Measurements from ENCODE around the gene COPG2.
"Not testable (repeated sequence)": the region's sequence is repeated elsewhere in the genome, so short reads cannot be mapped to it uniquely, and the experiment has no call there.

Gene COPG2, protein sequence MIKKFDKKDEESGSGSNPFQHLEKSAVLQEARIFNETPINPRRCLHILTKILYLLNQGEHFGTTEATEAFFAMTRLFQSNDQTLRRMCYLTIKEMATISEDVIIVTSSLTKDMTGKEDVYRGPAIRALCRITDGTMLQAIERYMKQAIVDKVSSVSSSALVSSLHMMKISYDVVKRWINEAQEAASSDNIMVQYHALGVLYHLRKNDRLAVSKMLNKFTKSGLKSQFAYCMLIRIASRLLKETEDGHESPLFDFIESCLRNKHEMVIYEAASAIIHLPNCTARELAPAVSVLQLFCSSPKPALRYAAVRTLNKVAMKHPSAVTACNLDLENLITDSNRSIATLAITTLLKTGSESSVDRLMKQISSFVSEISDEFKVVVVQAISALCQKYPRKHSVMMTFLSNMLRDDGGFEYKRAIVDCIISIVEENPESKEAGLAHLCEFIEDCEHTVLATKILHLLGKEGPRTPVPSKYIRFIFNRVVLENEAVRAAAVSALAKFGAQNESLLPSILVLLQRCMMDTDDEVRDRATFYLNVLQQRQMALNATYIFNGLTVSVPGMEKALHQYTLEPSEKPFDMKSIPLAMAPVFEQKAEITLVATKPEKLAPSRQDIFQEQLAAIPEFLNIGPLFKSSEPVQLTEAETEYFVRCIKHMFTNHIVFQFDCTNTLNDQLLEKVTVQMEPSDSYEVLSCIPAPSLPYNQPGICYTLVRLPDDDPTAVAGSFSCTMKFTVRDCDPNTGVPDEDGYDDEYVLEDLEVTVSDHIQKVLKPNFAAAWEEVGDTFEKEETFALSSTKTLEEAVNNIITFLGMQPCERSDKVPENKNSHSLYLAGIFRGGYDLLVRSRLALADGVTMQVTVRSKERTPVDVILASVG

GRCh38 chr7:130668258-130669084, at the start of gene COPG2:
Gene COPG2 (minus strand): TSS chr7:130668748. CDS start chr7:130668668, 80 bp downstream.
- DNase-seq: peak; percentile 86 to 91

GRCh38 chr7:130712416-130712815, 43.9 kb upstream of the COPG2 start:
- no peak for DNase-seq

- no peak for DNase-seq
These were observed 40.2 kb upstream of the COPG2 start for GRCh38 chr7:130708766-130709165.

DNA sequence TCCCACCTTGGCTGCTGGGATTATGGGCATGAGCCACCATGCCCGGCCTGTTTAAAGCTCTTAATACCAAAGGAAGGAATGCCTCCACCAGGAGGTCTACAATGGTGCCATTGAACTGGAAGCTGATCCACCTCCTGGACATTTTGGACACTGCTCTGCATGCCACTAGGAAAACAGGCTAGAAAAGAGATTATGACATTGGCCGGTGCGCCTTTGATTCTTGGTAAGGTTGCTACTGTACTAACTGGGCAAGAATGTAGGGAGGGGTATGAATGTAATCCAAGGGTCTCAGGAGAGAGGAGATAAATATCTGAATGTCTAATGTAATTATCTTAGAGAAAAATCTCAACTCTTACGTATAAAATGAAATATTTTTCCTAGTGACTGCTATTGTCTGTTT, 39.5 kb upstream of the COPG2 start:
- no peak for DNase-seq

DNA sequence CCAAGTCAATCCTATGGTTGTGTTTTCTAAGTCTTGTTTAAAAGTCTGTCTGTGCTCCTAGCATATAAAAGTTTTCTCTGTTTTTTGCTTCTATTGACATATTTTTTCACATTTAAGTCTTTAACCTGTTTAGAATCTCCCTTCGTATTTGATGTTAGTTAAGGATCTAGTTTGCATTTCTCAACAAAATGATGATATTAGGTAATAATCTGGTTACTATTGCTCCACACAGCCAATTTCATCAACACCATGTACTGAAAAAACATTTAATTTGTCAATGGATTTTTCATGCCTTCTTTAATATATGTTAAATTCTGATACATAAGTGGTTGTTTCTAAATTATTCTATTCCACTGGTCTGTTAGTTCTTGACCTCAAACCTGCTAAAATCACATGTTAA, 35.3 kb upstream of the COPG2 start:
- DNase-seq: no peak

DNA sequence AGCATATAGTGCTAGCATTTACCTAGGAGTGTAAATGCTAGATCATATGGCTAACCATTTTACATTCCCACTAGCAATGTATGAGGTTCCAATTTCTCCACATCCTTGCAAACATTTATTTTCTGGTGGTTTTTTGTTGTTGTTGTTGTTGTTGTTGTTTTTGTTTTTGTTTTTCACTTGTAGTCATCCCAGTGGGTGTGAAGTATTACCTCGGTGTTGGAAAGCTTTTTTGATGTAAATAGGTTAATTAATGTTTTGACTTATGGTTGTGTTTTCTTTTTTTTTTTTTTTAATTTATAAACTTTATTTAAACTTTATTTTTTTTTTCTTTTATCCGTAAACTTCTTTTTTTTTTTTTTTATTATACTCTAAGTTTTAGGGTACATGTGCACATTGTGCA, 33.1 kb upstream of the COPG2 start:
- DNase-seq: no peak

- no peak for DNase-seq
These were observed 32.2 kb upstream of the COPG2 start for GRCh38 chr7:130700760-130701159.

GRCh38 chr7:130699686-130700085, 31.1 kb upstream of the COPG2 start:
- DNase-seq: no peak

DNA sequence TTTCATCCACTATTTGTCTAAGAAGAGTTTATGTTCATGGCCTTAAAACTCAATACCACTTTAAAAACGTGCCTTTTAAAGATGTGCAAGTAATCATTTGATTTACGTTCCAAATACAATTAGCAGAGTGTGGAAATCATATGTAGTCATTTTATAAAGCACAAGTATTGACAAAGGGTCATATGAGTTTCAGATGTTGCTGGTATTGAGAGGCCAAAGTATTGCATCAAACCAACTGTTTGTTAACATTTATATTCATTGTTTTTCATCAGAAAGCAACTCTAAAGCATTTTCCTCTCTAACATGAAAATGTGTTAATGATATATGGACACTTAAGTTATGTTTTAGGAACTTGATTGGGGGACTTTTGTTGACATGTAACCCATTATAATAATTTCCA, 29.3 kb upstream of the COPG2 start:
- no peak for DNase-seq

GRCh38 chr7:130695840-130696239, 27.3 kb upstream of the COPG2 start:
- DNase-seq: no peak

- not testable (repeated sequence) for DNase-seq
These were observed 23.8 kb upstream of the COPG2 start for GRCh38 chr7:130692396-130692795.

- no peak for DNase-seq
These were observed 21.1 kb upstream of the COPG2 start for GRCh38 chr7:130689683-130690082.

DNA sequence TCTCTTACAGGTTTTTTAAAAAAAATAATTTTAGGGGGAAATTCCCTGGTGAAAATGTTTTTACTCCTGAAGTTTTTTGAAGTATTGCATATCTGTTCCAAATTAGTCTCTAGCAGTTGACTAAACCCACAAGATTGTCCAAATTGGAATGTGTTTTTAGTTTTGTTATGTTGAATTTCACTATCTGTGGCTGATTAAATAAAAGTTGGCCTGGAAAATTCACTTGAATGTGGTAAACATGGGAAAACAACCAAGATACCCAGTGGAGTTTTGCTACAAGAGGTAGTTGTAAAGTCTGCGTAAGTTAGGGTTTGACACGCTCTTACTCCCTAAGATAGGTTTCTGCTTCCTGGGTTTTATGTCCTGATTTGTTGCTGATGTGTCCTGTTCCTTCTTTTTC, 14.5 kb upstream of the COPG2 start:
- DNase-seq: no peak

- DNase-seq: no peak
These were observed 5.9 kb upstream of the COPG2 start for GRCh38 chr7:130674456-130674855.

- no peak for DNase-seq
These were observed 4.5 kb upstream of the COPG2 start for GRCh38 chr7:130673066-130673465.

GRCh38 chr7:130672146-130672545, 3.6 kb upstream of the COPG2 start:
- no peak for DNase-seq

GRCh38 chr7:130669085-130669700, 645 bp upstream of the COPG2 start:
- no peak for DNase-seq

DNA sequence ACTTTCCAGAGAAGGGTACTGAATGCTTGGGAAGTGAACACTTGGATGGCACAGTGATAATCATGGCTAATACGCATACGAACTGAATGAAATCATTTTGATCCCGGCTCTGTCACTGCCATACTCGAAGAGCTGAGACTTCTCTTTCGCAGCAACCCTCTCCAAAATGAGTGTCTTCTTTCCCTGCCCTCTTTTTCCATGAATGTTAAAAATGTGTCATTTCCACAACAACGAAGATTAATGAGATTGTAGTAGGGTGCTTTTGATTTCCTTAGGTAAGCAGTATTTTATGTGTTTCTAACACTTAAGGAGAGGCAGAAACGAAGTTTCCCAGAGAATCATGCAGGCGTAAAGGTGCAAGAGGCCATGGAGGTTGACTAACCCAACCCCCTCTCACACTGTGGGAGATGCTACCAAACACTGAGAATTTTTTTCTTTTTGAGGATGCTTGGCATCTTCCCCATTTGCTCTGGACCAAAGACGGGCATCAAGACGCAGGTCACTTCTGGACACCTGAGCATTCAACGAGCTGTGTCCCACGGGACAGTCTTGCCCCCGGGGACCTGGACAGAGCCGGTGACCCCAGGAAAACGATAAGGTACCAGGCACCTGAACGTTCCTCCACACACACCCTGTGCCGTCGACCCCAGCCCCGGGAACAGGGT, 823 bp downstream of the COPG2 start:
- DNase-seq: peak in 1 of 2 experiments; percentile 37

GRCh38 chr7:130662426-130662825, 6.1 kb downstream of the COPG2 start:
- no peak for DNase-seq

GRCh38 chr7:130655286-130655685, 13.3 kb downstream of the COPG2 start:
- no peak for DNase-seq

- no peak for DNase-seq
These were observed 13.7 kb downstream of the COPG2 start for GRCh38 chr7:130654850-130655249.

GRCh38 chr7:130650611-130651120, 17.9 kb downstream of the COPG2 start:
- DNase-seq: no peak
